HG02759 (cell line): ENCODE measurements around the gene ZFP82.

Experiments used
- ATAC-seq: cut with Tn5 transposase; IDR thresholded peaks from one replicate; pipeline ENCODE4 v1.9.1; 2021; ENCODE audit warnings: mild to moderate bottlenecking, moderate library complexity; ENCODE audit not compliant: unreplicated experiment

The ZFP82 gene

GRCh38 chr19:36373638-36374156 lies 44.7 kb downstream of the ZFP82 start:
- ATAC-seq, result no peak

GRCh38 chr19:36371886-36372285 lies 46.6 kb downstream of the ZFP82 start:
- no peak for ATAC-seq

- no peak for ATAC-seq
Measured at GRCh38 chr19:36363845-36364244, 54.6 kb downstream of the ZFP82 start.
